ENCODE measurements around the gene SIRPB2. TPM values are rescaled to one million over a fixed set of nuclear protein-coding genes. Genes with fewer than 3 reads are reported as not detected.

Gene SIRPB2
- total and polyA plus RNA-seq, 4 experiments from 2014 or later: not detected

GRCh38 chr20:1491860-1492642, 831 bp upstream of the SIRPB2 start:
- ChIA-PET CTCF (ENCODE audit: partially characterized antibody) (interaction anchor here (1.4 kb wide), 1 partner anchor 12 kb away, joined by 8 read pairs; no protein-coding TSS in a partner anchor), POLR2A (ENCODE audit: partially characterized antibody) (interaction anchor here (1.4 kb wide), 1 partner anchor 25 kb away, joined by 3 read pairs; the partner anchor contains the start of gene NSFL1C)
- Mint-ChIP-seq H3K27ac (no peak overlapping the region), H3K9me3 (peaks cover 0 to 3% (median 0%) of the 10 kb centered on the region in 8 donors), H3K4me3 (no peak overlapping the region), H3K4me1 (no peaks in the 10 kb centered on the region), H3K27me3 (peaks cover 31 to 32% of the 10 kb centered on the region in 2 donors), H3K36me3 (no peaks in the 10 kb centered on the region)
- Histone ChIP-seq H3K27ac (ENCODE audit: low read depth, low read length) (no peak overlapping the region), H3K9me3 (ENCODE audit: control insufficient read depth in 1 of 2, low read length in 2 of 2) (no peaks in the 10 kb centered on the region), H3K27me3 (ENCODE audit: insufficient read depth, low read length) (no peaks in the 10 kb centered on the region), H3K4me3 (ENCODE audit: low read length in 2 of 2) (no peak overlapping the region), H3K36me3 (ENCODE audit: insufficient read depth, low read length) (no peaks in the 10 kb centered on the region), H3K4me1 (ENCODE audit: insufficient read depth, low read length) (no peaks in the 10 kb centered on the region)
- no peak for DNase-seq
- intact Hi-C loops (cut with micrococcal nuclease): no loop called here

- Histone ChIP-seq H3K9me3 (ENCODE audit: control insufficient read depth in 1 of 2, low read length in 2 of 2) (no peaks in the 10 kb centered on the region), H3K4me3 (ENCODE audit: low read length in 2 of 2) (no peak overlapping the region), H3K27ac (ENCODE audit: low read depth, low read length) (no peak overlapping the region), H3K27me3 (ENCODE audit: insufficient read depth, low read length) (no peaks in the 10 kb centered on the region), H3K36me3 (ENCODE audit: insufficient read depth, low read length) (no peaks in the 10 kb centered on the region), H3K4me1 (ENCODE audit: insufficient read depth, low read length) (no peaks in the 10 kb centered on the region)
- ChIA-PET CTCF (ENCODE audit: partially characterized antibody) (interaction anchor here (0.6 kb wide), 1 partner anchor 67 kb away, joined by 3 read pairs; the partner anchor contains the start of gene SIRPD), POLR2A (ENCODE audit: partially characterized antibody) (no interaction called here)
- H3K9me3 Mint-ChIP-seq: peaks cover 0 to 3% (median 0%) of the 10 kb centered on the region in 8 donors
- H3K36me3 Mint-ChIP-seq: no peaks in the 10 kb centered on the region
- H3K4me1 Mint-ChIP-seq: no peaks in the 10 kb centered on the region
- H3K4me3 Mint-ChIP-seq: no peak overlapping the region
- DNase-seq: no peak
- peaks cover 27 to 30% of the 10 kb centered on the region in 2 donors for H3K27me3 Mint-ChIP-seq
- no peak overlapping the region for H3K27ac Mint-ChIP-seq
- intact Hi-C loops (cut with micrococcal nuclease): no loop called here
Observed at GRCh38 chr20:1490643-1491195, 501 bp downstream of the SIRPB2 start.

GRCh38 chr20:1489764-1490436, 1.3 kb downstream of the SIRPB2 start:
- ChIA-PET CTCF (ENCODE audit: partially characterized antibody) (interaction anchor here (0.6 to 1.1 kb wide), 2 partner anchors 14 to 68 kb away, joined by 3 to 4 read pairs; partner anchors contain the start of gene SIRPD), POLR2A (ENCODE audit: partially characterized antibody) (no interaction called here)
- intact Hi-C loops (cut with micrococcal nuclease): no loop called here
- no peaks in the 10 kb centered on the region for H3K9me3 ChIP-seq (ENCODE audit: control insufficient read depth in 1 of 2, low read length in 2 of 2)
- no peaks in the 10 kb centered on the region for H3K36me3 ChIP-seq (ENCODE audit: insufficient read depth, low read length)
- DNase-seq: no peak
- H3K4me3 ChIP-seq (ENCODE audit: low read length in 2 of 2): no peak overlapping the region
- Mint-ChIP-seq H3K36me3 (no peaks in the 10 kb centered on the region), H3K4me1 (no peaks in the 10 kb centered on the region), H3K4me3 (no peak overlapping the region), H3K27ac (no peak overlapping the region), H3K9me3 (peaks cover 0 to 3% (median 0%) of the 10 kb centered on the region in 8 donors), H3K27me3 (peaks cover 27 to 32% of the 10 kb centered on the region in 2 donors)
- no peaks in the 10 kb centered on the region for H3K27me3 ChIP-seq (ENCODE audit: insufficient read depth, low read length)
- no peaks in the 10 kb centered on the region for H3K4me1 ChIP-seq (ENCODE audit: insufficient read depth, low read length)
- no peak overlapping the region for H3K27ac ChIP-seq (ENCODE audit: low read depth, low read length)

- H3K27ac Mint-ChIP-seq: no peak overlapping the region
- H3K4me3 Mint-ChIP-seq: no peak overlapping the region
- peaks cover 0 to 3% (median 0%) of the 10 kb centered on the region in 8 donors for H3K9me3 Mint-ChIP-seq
- no peaks in the 10 kb centered on the region for H3K4me1 Mint-ChIP-seq
- DNase-seq: no peak
- no peak overlapping the region for H3K27ac ChIP-seq (ENCODE audit: low read depth, low read length)
- no peak overlapping the region for H3K4me3 ChIP-seq (ENCODE audit: low read length in 2 of 2)
- no peaks in the 10 kb centered on the region for H3K27me3 ChIP-seq (ENCODE audit: insufficient read depth, low read length)
- intact Hi-C loops (cut with micrococcal nuclease): no loop called here
- H3K27me3 Mint-ChIP-seq: peaks cover 28 to 37% of the 10 kb centered on the region in 2 donors
- H3K36me3 ChIP-seq (ENCODE audit: insufficient read depth, low read length): no peaks in the 10 kb centered on the region
- CTCF ChIA-PET (ENCODE audit: partially characterized antibody): interaction anchor here (1.1 kb wide), 1 partner anchor 14 kb away, joined by 4 read pairs; no protein-coding TSS in a partner anchor
- H3K4me1 ChIP-seq (ENCODE audit: insufficient read depth, low read length): no peaks in the 10 kb centered on the region
- POLR2A ChIA-PET (ENCODE audit: partially characterized antibody): no interaction called here
- no peaks in the 10 kb centered on the region for H3K36me3 Mint-ChIP-seq
- H3K9me3 ChIP-seq (ENCODE audit: control insufficient read depth in 1 of 2, low read length in 2 of 2): no peaks in the 10 kb centered on the region
Observed at GRCh38 chr20:1489325-1489724, 1.9 kb downstream of the SIRPB2 start.

- Mint-ChIP-seq H3K4me1 (no peaks in the 10 kb centered on the region), H3K27ac (no peak overlapping the region), H3K9me3 (peaks cover 0 to 3% (median 0%) of the 10 kb centered on the region in 8 donors), H3K4me3 (no peak overlapping the region), H3K36me3 (no peaks in the 10 kb centered on the region), H3K27me3 (peaks cover 42 to 51% of the 10 kb centered on the region in 2 donors)
- ChIA-PET POLR2A (ENCODE audit: partially characterized antibody) (no interaction called here), CTCF (ENCODE audit: partially characterized antibody) (interaction anchor here (2.4 kb wide), 1 partner anchor 17 kb away, joined by 12 read pairs; no protein-coding TSS in a partner anchor)
- Histone ChIP-seq H3K9me3 (ENCODE audit: control insufficient read depth in 1 of 2, low read length in 2 of 2) (no peaks in the 10 kb centered on the region), H3K27me3 (ENCODE audit: insufficient read depth, low read length) (no peaks in the 10 kb centered on the region), H3K4me1 (ENCODE audit: insufficient read depth, low read length) (no peaks in the 10 kb centered on the region), H3K27ac (ENCODE audit: low read depth, low read length) (no peak overlapping the region), H3K36me3 (ENCODE audit: insufficient read depth, low read length) (no peaks in the 10 kb centered on the region), H3K4me3 (ENCODE audit: low read length in 2 of 2) (no peak overlapping the region)
- no peak for DNase-seq
- intact Hi-C loops (cut with micrococcal nuclease): no loop called here
Observed at GRCh38 chr20:1486566-1486965, 4.7 kb downstream of the SIRPB2 start.

GRCh38 chr20:1484438-1485116, 6.6 kb downstream of the SIRPB2 start:
- no peaks in the 10 kb centered on the region for H3K36me3 ChIP-seq (ENCODE audit: insufficient read depth, low read length)
- Mint-ChIP-seq H3K36me3 (no peaks in the 10 kb centered on the region), H3K9me3 (peaks cover 0 to 3% (median 0%) of the 10 kb centered on the region in 8 donors), H3K27me3 (peaks cover 40 to 47% of the 10 kb centered on the region in 2 donors), H3K4me1 (no peaks in the 10 kb centered on the region), H3K4me3 (no peak overlapping the region), H3K27ac (peak overlapping the region in 1 of 7 donors; percentile 87)
- intact Hi-C loops (cut with micrococcal nuclease): no loop called here
- POLR2A ChIA-PET (ENCODE audit: partially characterized antibody): no interaction called here
- no peaks in the 10 kb centered on the region for H3K9me3 ChIP-seq (ENCODE audit: control insufficient read depth in 1 of 2, low read length in 2 of 2)
- H3K27me3 ChIP-seq (ENCODE audit: insufficient read depth, low read length): peaks cover 4% of the 10 kb centered on the region
- no peak overlapping the region for H3K4me3 ChIP-seq (ENCODE audit: low read length in 2 of 2)
- CTCF ChIA-PET (ENCODE audit: partially characterized antibody): no interaction called here
- H3K27ac ChIP-seq (ENCODE audit: low read depth, low read length): no peak overlapping the region
- no peak for DNase-seq
- no peaks in the 10 kb centered on the region for H3K4me1 ChIP-seq (ENCODE audit: insufficient read depth, low read length)

Data from CD4-positive, alpha-beta memory T cell (primary cell).